Measurements from ENCODE around the gene CCDC71. TPM values are rescaled to one million over a fixed set of nuclear protein-coding genes. Genes with fewer than 3 reads are reported as not detected.

CCDC71 gene
- total RNA-seq, 2 donors from 2014 or later = 16.7 to 25.2 TPM

GRCh38 chr3:49180116-49180515, 14.0 kb upstream of the CCDC71 start:
- Histone ChIP-seq H3K4me1 (peaks cover 0 to 40% of the 10 kb centered on the region in 2 donors), H3K36me3 (peaks cover 15% of the 10 kb centered on the region), H3K27ac (no peak overlapping the region), H3K4me3 (no peak overlapping the region), H3K27me3 (no peaks in the 10 kb centered on the region), H3K9me3 (no peaks in the 10 kb centered on the region)
- TF ChIP-seq CTCF (IDR thresholded peaks at IDR 0.05) = no peak
- DNase-seq (ENCODE audit: low spot score) = no peak

- Histone ChIP-seq H3K4me1 (peaks cover 0 to 70% of the 10 kb centered on the region in 2 donors), H3K4me3 (no peak overlapping the region), H3K27ac (no peak overlapping the region), H3K27me3 (no peaks in the 10 kb centered on the region), H3K36me3 (peaks cover 24% of the 10 kb centered on the region), H3K9me3 (no peaks in the 10 kb centered on the region)
- TF ChIP-seq CTCF (IDR thresholded peaks at IDR 0.05) = no peak
- no peak for DNase-seq (ENCODE audit: low spot score)
Measured at GRCh38 chr3:49177073-49177472, 10.9 kb upstream of the CCDC71 start.

- DNase-seq (ENCODE audit: low spot score) = no peak
- Histone ChIP-seq H3K4me3 (no peak overlapping the region), H3K36me3 (peaks cover 24% of the 10 kb centered on the region), H3K27ac (no peak overlapping the region), H3K9me3 (no peaks in the 10 kb centered on the region), H3K27me3 (no peaks in the 10 kb centered on the region), H3K4me1 (peaks cover 0 to 81% of the 10 kb centered on the region in 2 donors)
- TF ChIP-seq CTCF (IDR thresholded peaks at IDR 0.05) = no peak
Measured at GRCh38 chr3:49175530-49175929, 9.4 kb upstream of the CCDC71 start.

GRCh38 chr3:49174397-49174985, 8.4 kb upstream of the CCDC71 start:
- H3K9me3 ChIP-seq = no peaks in the 10 kb centered on the region
- peak overlapping the region; percentile 87 to 93 for H3K27ac ChIP-seq
- peak overlapping the region in 1 of 2 donors; percentile 78 for H3K4me3 ChIP-seq
- no peak for TF ChIP-seq CTCF (IDR thresholded peaks at IDR 0.05)
- H3K36me3 ChIP-seq = peaks cover 24% of the 10 kb centered on the region
- no peak for DNase-seq (ENCODE audit: low spot score)
- H3K27me3 ChIP-seq = no peaks in the 10 kb centered on the region
- H3K4me1 ChIP-seq = peaks cover 0 to 84% of the 10 kb centered on the region in 2 donors

- no peaks in the 10 kb centered on the region for H3K27me3 ChIP-seq
- H3K9me3 ChIP-seq = no peaks in the 10 kb centered on the region
- peaks cover 0 to 81% of the 10 kb centered on the region in 2 donors for H3K4me1 ChIP-seq
- no peak for DNase-seq (ENCODE audit: low spot score)
- peak overlapping the region in 1 of 2 donors; percentile 78 for H3K4me3 ChIP-seq
- TF ChIP-seq CTCF (IDR thresholded peaks at IDR 0.05) = no peak
- H3K36me3 ChIP-seq = peaks cover 24% of the 10 kb centered on the region
- H3K27ac ChIP-seq = peak overlapping the region; percentile 87 to 93
Measured at GRCh38 chr3:49173792-49174170, 7.7 kb upstream of the CCDC71 start.

Data from right atrium auricular region (tissue), 2 donors.